Measurements from ENCODE around the gene TAS2R13.

Gene TAS2R13

GRCh38 chr12:10873378-10873777 lies 36.0 kb downstream of the TAS2R13 start:
- no peak for DNase-seq (ENCODE audit: low read depth in 1 of 2, low spot score in 1 of 2)

GRCh38 chr12:10867381-10867780 lies 42.0 kb downstream of the TAS2R13 start:
- no peak for DNase-seq (ENCODE audit: low read depth in 1 of 2, low spot score in 1 of 2)

GRCh38 chr12:10863512-10864218 lies 45.7 kb downstream of the TAS2R13 start:
- no peak for DNase-seq (ENCODE audit: low read depth in 1 of 2, low spot score in 1 of 2)

GRCh38 chr12:10861366-10861765 lies 48.0 kb downstream of the TAS2R13 start:
- no peak for DNase-seq (ENCODE audit: low read depth in 1 of 2, low spot score in 1 of 2)

Data from activated CD4-positive, alpha-beta T cell treated with anti-CD3 and anti-CD28 coated beads, Interleukin-2, amount 50 U/mL, for 24 hours (primary cell).